Aorta (tissue), 5 donors: ENCODE measurements around the gene C22orf42. TPM values are rescaled to one million over a fixed set of nuclear protein-coding genes. Genes with fewer than 3 reads are reported as not detected.

Experiments
- ATAC-seq: fragments of 200-7000 bp; cut with Tn5 transposase; one replicate; pipeline ENCODE4 v1.9.1; 2022; ENCODE audit warnings: moderate library complexity; ENCODE audit not compliant: low FRiP score
- DNase-seq, 2 donors: peaks; one replicate each; pipeline ENCODE4 v3.0.0-alpha.2; 2020
- H3K27ac ChIP-seq, 2 donors: one replicate each; pipeline ENCODE4 v1.5.1; 2013; ENCODE audit warnings: low read length in 2 of 2, mild to moderate bottlenecking in 2 of 2, moderate library complexity in 2 of 2, control low read depth in 1 of 2, inconsistent platforms in 1 of 2, low read depth in 1 of 2
- H3K27me3 ChIP-seq, 2 donors: one replicate each; pipeline ENCODE4 v1.6.1; 2013; ENCODE audit warnings: control low read depth in 1 of 2, low read length in 1 of 2, mild to moderate bottlenecking in 1 of 2, moderate library complexity in 1 of 2; ENCODE audit not compliant: insufficient read depth in 2 of 2, control insufficient read depth in 1 of 2
- H3K36me3 ChIP-seq, 2 donors: one replicate each; pipeline ENCODE4 v1.6.1; 2013; ENCODE audit warnings: control low read depth in 1 of 2, low read length in 1 of 2, mild to moderate bottlenecking in 1 of 2; ENCODE audit not compliant: insufficient read depth in 2 of 2, control insufficient read depth in 1 of 2
- H3K4me1 ChIP-seq, 2 donors: one replicate each; pipeline ENCODE4 v1.6.1; 2013; ENCODE audit warnings: low read length in 2 of 2, control low read depth in 1 of 2, mild to moderate bottlenecking in 1 of 2, moderate library complexity in 1 of 2; ENCODE audit not compliant: insufficient read depth in 2 of 2, control insufficient read depth in 1 of 2
- H3K4me3 ChIP-seq, 2 donors: one replicate each; pipeline ENCODE4 v1.5.1; 2013; ENCODE audit warnings: low read length in 2 of 2, control low read depth in 1 of 2, mild to moderate bottlenecking in 1 of 2
- H3K9me3 ChIP-seq: one replicate; pipeline ENCODE4 v1.6.1; 2013; ENCODE audit warnings: mild to moderate bottlenecking, low read length; ENCODE audit not compliant: control insufficient read depth
- WGBS, 2 donors: extraction: QIAGEN DNeasy Blood & Tissue Kit; methylation state at CpG; one replicate each; pipeline ENCODE4 v1.1.7; 2013; 5-methylcytosine and 5-hydroxymethylcytosine counted together
- intact Hi-C, 2 donors: fragments of 100-400 bp; cut with DNase I; formaldehyde crosslinking; loops; one replicate each; pipeline versions ENCODE4 v1.14.2 to v1.15.0; 2022
- polyA plus RNA-seq, 2 donors: library from polyadenylated mRNA; stranded (reverse); fragments of 200-250 nt; gene quantifications; one replicate each; pipeline ENCODE4 v1.2.3, GENCODE V29; 2013
- total RNA-seq, 2 donors: library from RNA; stranded (reverse); fragmentation: NEBNext Ultra II Directional; extraction: Animal tissue kit (Norgen Biotek cat#: 25700); gene quantifications; one replicate each; pipeline ENCODE4 v1.2.1, GENCODE V29; 2021
- donor health status: healthy with polysubstance abuse.
- donor health status: Bipolar disorder and iron deficiency.
- donor health status: DM: no; HTN: no; CAD: no.
- donor health status: DM: no; HTN: no; CAD: no.
- donor health status: DM: yes; HTN: yes; CAD: no.

The C22orf42 gene
- total and polyA plus RNA-seq, 4 donors, result not detected

DNA sequence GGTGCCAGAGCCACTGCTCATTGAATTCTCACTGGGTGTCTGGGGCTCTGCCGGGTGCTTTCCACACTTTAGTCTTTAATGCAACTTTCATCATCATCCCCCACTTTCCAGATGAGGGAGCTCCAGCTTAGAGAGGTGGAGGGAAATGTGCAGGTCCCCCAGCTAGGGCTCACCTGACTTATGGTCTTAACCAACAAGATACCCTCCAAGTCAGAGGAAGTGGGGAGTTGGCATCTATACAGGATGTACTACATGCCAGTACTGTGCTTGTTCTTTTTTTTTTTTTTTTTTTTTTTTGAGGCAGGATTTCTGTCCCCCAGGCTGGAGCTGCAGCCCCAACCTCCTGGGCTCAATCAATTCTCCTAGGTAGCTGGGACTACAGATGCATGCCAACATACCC lies 26.3 kb downstream of the C22orf42 start:
- no peaks in the 10 kb centered on the region for H3K4me1 ChIP-seq
- ATAC-seq, result no peak
- intact Hi-C loops, result no loop called here
- H3K9me3 ChIP-seq, result peaks cover 2% of the 10 kb centered on the region
- DNase-seq, result no peak
- no peaks in the 10 kb centered on the region for H3K27me3 ChIP-seq
- H3K36me3 ChIP-seq, result no peaks in the 10 kb centered on the region
- H3K27ac ChIP-seq, result no peak overlapping the region
- no peak overlapping the region for H3K4me3 ChIP-seq
- WGBS, 2 donors, result 71 to 100% methylated on average over 1 of the region's 1 CpG

DNA sequence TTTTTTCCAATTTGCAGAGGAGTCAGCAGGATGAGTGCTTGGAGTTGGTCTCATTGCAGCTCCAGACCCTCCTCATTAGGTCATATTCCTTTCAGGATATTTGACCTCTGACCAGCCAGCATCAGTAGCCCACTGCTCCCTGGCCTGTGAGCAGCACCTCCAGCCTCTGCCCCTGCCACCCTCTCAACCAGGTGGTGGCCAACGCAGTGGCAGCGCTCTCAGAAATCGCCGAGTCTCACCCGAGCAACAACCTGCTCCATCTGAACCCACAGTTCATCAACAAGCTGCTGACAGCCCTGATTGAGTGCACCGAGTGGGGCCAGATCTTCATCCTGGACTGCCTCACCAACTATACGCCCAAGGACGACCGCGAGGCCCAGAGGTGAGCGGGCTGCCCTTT lies 27.0 kb downstream of the C22orf42 start:
- intact Hi-C loops, result no loop called here
- H3K9me3 ChIP-seq, result peaks cover 2% of the 10 kb centered on the region
- DNase-seq, result no peak
- H3K36me3 ChIP-seq, result no peaks in the 10 kb centered on the region
- H3K4me3 ChIP-seq, result no peak overlapping the region
- no peaks in the 10 kb centered on the region for H3K4me1 ChIP-seq
- ATAC-seq, result no peak
- 86 to 90% methylated on average over 11 of the region's 11 CpGs for WGBS, 2 donors
- no peaks in the 10 kb centered on the region for H3K27me3 ChIP-seq
- no peak overlapping the region for H3K27ac ChIP-seq

DNA sequence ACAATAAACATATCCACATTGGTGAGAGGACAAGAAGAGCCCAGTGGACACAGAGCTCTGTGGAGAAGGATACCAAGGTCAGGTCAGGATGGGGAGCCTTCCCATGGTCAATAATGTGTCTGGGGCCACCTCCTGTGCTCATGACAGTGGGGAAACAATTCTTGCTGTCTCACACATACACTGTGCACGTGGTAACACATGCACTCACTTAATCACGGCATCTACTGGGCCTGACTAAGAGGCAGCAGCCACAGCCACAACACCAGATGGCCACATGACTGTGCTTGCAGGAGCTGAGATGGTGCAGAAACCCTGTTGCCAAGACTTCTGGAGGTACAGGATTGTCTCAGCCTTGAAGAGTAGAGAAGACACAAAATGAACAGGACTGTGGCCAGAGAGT lies 28.6 kb downstream of the C22orf42 start:
- no peak overlapping the region for H3K4me3 ChIP-seq
- no peaks in the 10 kb centered on the region for H3K27me3 ChIP-seq
- H3K36me3 ChIP-seq, result no peaks in the 10 kb centered on the region
- DNase-seq, result no peak
- no peak for ATAC-seq
- 60 to 74% methylated on average over 2 of the region's 2 CpGs for WGBS, 2 donors
- intact Hi-C loops, result no loop called here
- H3K9me3 ChIP-seq, result peaks cover 2% of the 10 kb centered on the region
- H3K27ac ChIP-seq, result no peak overlapping the region
- no peaks in the 10 kb centered on the region for H3K4me1 ChIP-seq

DNA sequence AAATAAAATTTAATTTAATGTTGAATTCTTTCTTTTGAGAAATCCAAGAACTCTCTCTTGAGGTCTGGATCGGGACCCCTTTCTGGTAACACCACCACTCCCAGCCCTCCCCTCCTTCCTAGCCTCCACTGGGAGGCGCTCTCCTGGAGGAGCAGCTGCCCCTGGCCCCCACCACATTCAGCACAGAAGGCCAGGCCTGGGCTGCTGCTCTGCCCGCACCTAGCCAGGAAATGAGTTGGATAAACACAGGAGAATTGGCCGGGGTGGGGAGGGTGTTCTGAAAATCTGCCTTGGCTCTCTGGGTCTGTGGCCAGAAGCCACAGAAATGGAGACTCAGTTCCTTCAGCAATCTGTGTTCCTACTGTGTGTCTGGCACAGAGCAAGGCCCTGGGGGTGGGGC lies 31.2 kb downstream of the C22orf42 start:
- DNase-seq, result no peak
- intact Hi-C loops, result no loop called here
- no peak for ATAC-seq
- 70 to 71% methylated on average over 4 of the region's 4 CpGs for WGBS, 2 donors
- H3K27me3 ChIP-seq, result no peaks in the 10 kb centered on the region
- no peaks in the 10 kb centered on the region for H3K4me1 ChIP-seq
- H3K9me3 ChIP-seq, result peaks cover 2% of the 10 kb centered on the region
- no peak overlapping the region for H3K4me3 ChIP-seq
- H3K27ac ChIP-seq, result no peak overlapping the region
- H3K36me3 ChIP-seq, result no peaks in the 10 kb centered on the region

DNA sequence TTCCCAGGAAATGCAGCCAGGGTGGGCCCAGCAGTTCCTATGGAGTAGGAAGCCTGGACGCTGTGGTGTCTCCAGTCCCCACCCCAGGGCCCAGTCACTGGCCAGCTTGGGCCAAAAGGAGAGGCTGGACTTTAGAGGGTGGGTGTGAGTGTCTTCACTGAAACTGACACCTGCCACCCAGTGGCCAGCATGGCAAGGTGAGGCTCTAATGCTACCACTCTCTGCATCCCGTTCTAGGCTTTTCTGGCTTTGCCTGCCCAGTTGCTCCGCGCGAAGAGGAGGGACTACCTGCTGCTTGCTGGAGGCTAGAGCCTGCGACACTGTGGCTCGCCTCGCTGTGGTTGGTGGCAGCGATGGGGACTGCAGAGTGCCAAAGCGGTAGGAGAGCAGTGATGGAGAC lies 35.4 kb downstream of the C22orf42 start:
- WGBS, 2 donors, result 64 to 82% methylated on average over 10 of the region's 10 CpGs
- ATAC-seq (no peak), DNase-seq (no peak)
- Histone ChIP-seq H3K9me3 (no peaks in the 10 kb centered on the region), H3K27me3 (no peaks in the 10 kb centered on the region), H3K27ac (no peak overlapping the region), H3K4me3 (no peak overlapping the region), H3K4me1 (no peaks in the 10 kb centered on the region), H3K36me3 (no peaks in the 10 kb centered on the region)
- intact Hi-C loops, result no loop called here

DNA sequence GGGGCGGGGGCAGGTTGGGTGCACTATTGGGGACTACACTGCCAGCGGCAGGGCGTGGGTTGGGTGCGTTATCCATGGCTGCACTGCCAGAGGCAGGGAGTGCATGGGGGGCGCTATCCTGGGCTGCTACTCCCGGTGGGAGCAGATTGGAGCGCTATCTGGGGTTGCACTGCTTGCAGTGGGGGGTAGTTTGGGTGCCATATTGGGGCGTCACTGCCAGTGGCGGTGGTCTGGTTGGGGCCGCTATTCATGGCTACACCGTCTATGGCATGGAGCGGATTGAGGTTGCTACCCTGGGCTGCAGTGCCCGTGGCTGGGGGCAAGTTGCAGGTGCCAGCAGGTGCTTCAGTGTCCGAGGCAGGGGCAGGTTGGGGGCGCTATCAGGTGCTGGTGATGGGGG lies 36.2 kb downstream of the C22orf42 start:
- no peak for DNase-seq
- 92% methylated on average over 15 of the region's 15 CpGs for WGBS, 2 donors
- intact Hi-C loops, result no loop called here

DNA sequence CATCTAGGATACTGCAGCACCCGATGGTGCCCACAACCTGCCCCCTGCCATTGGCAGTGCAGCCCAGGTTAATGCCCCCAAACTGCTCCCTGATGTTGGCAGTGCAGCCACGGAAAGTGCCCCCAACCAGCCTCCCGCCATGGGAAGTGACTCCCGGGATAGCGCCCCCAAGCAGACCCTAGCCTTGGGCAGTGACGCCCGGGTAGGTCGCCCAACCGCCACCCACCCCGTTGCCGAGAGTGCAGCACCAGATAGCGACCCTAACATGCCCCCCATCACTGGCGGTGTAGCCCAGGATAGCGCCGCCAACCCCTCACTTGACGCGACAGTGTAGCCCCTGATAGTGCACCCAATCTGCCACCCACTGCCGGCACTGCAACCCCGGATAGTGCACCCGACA lies 38.5 kb downstream of the C22orf42 start:
- WGBS, 2 donors, result 94% methylated on average over 20 of the region's 20 CpGs
- no peak overlapping the region for H3K4me3 ChIP-seq
- ATAC-seq (no peak), DNase-seq (no peak)
- H3K27me3 ChIP-seq, result no peaks in the 10 kb centered on the region
- intact Hi-C loops, result no loop called here
- H3K9me3 ChIP-seq, result no peaks in the 10 kb centered on the region
- no peaks in the 10 kb centered on the region for H3K36me3 ChIP-seq
- no peaks in the 10 kb centered on the region for H3K4me1 ChIP-seq
- no peak overlapping the region for H3K27ac ChIP-seq

More for the DNA sequence above, 36.2 kb downstream of the C22orf42 start:
- Histone ChIP-seq H3K9me3 (no peaks in the 10 kb centered on the region), H3K27ac (no peak overlapping the region), H3K4me3 (no peak overlapping the region), H3K36me3 (no peaks in the 10 kb centered on the region), H3K4me1 (no peaks in the 10 kb centered on the region), H3K27me3 (no peaks in the 10 kb centered on the region)
- ATAC-seq, result no peak

DNA sequence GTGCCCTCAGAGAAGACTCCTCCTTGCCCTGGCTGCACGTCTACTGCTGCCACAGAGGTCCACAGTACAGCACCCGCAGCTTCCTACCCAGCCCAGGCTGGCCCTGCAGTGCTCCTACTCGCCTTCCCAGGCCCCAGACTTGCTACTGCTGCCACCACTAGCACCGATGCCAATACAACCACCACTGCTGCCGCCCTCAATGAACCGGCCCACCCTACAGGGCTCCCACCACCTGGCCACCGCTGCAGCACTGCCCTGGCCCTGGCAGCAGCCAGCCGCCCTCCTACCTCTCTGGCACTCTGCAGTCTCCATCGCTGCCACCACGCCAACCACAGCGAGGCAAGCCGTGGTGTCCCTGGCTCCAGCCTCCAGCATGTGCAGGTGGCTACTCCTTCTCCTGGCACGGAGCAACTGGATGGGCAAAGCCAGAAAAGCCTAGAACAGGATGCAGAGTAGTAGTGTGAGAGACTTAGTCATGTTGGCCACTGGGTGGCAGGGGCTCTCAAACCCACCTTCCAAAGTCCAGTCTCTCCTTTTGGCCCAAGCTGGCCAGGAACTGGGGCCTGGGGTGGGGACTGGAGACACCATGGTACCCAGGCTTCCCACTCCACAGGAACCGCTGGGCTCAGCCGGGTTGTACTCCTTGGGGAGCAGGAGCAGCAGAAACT lies 39.4 kb downstream of the C22orf42 start:
- intact Hi-C loops, result no loop called here
- Histone ChIP-seq H3K27me3 (no peaks in the 10 kb centered on the region), H3K4me1 (no peaks in the 10 kb centered on the region), H3K4me3 (no peak overlapping the region), H3K27ac (no peak overlapping the region), H3K36me3 (no peaks in the 10 kb centered on the region), H3K9me3 (no peaks in the 10 kb centered on the region)
- DNase-seq (no peak), ATAC-seq (no peak)
- 74 to 78% methylated on average over 15 of the region's 15 CpGs for WGBS, 2 donors

DNA sequence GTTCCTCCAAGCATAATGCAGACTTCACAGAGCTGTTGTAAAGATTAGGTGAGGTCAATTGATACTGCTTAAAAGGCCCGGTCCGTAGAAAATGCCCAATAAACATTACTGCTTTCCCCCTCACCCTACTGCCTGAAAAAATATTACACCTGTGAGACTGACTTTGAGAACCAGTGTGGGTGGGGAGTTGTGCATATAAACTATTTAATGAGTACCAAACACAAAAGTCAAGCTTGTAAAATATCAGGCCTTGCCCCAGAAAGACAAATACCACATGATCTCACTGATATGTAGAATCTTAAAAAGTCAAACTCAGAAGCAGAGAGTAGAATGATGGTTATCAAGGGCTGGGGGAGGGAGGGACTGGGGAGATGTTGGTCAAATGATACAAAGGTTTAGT lies 46.7 kb downstream of the C22orf42 start:
- no peak for ATAC-seq
- no peaks in the 10 kb centered on the region for H3K36me3 ChIP-seq
- intact Hi-C loops, result no loop called here
- WGBS, 2 donors, result 75 to 76% methylated on average over 2 of the region's 2 CpGs
- no peaks in the 10 kb centered on the region for H3K9me3 ChIP-seq
- no peak overlapping the region for H3K4me3 ChIP-seq
- no peak overlapping the region for H3K27ac ChIP-seq
- DNase-seq, result no peak
- H3K4me1 ChIP-seq, result no peaks in the 10 kb centered on the region
- H3K27me3 ChIP-seq, result no peaks in the 10 kb centered on the region
